Stimulated activated memory B cell treated with anti-CD40 and anti-IgM and Interleukin-4, amounts not matched to agents 10 μg/mL and 1 μg/mL and 100 μg/mL, for 72 hours (primary cell): ENCODE results near the gene MICAL2.
A peak's percentile ranks its signal among the peaks of the same experiment; 100 is the strongest.

ENCODE experiments used
- ATAC-seq: fragments of 150-1000 bp; cut with Tn5 transposase; 2 replicates; pipeline ENCODE4 v1.10.0; 2021
- H3K27ac Mint-ChIP-seq: one replicate; pipeline ENCODE4 v1.8.0; 2022; ENCODE audit warnings: mild to moderate bottlenecking, mixed read lengths
- H3K27me3 Mint-ChIP-seq: one replicate; pipeline ENCODE4 v1.8.0; 2022; ENCODE audit warnings: mixed read lengths
- H3K36me3 Mint-ChIP-seq: one replicate; pipeline ENCODE4 v1.8.0; 2022; ENCODE audit warnings: mixed read lengths
- H3K4me1 Mint-ChIP-seq: one replicate; pipeline ENCODE4 v1.8.0; 2022; ENCODE audit warnings: mixed read lengths
- H3K4me3 Mint-ChIP-seq: one replicate; pipeline ENCODE4 v1.8.0; 2022; ENCODE audit warnings: mild to moderate bottlenecking, moderate library complexity, mixed read lengths
- H3K9me3 Mint-ChIP-seq: one replicate; pipeline ENCODE4 v1.8.0; 2022; ENCODE audit warnings: mixed read lengths

MICAL2 gene

DNA sequence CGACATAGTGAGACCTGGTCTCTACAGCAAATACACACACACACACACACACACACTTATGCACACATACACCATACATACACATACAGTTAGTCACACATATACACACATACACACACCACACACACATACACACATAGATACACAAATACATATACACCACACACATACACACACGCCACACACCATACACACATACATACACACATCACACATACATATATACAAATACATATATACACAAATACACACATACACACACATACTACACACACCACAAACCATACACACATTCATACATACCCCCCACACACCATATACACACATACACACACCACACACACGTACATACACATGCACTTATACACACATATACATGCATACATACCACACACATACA is 57.7 kb downstream of the MICAL2 start:
- Mint-ChIP-seq H3K36me3 (no peaks in the 10 kb centered on the region), H3K27me3 (peaks cover 12% of the 10 kb centered on the region), H3K4me1 (no peaks in the 10 kb centered on the region), H3K4me3 (no peak overlapping the region), H3K9me3 (no peaks in the 10 kb centered on the region), H3K27ac (no peak overlapping the region)
- no peak for ATAC-seq

DNA sequence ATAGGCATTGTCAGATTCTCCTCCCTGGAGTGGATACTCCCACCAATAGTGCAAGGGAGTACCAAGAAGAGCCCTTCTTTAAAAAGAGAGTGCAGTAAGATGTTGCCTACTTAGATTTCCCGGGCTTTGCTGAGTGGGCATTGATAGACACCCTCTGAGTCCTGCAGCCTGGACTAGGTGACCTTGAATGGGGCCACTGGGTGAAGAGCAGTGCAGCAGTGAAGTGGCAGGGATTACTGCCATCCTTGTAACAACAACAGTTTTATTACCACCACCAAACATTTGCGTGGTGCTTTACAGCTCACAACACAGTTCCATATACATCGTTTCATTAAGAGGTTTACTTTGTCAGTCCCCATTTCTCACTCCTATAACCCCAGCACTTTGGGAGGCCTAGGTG is 59.4 kb downstream of the MICAL2 start:
- no peaks in the 10 kb centered on the region for H3K36me3 Mint-ChIP-seq
- H3K4me1 Mint-ChIP-seq = peaks cover 4% of the 10 kb centered on the region
- H3K4me3 Mint-ChIP-seq = no peak overlapping the region
- no peaks in the 10 kb centered on the region for H3K9me3 Mint-ChIP-seq
- H3K27me3 Mint-ChIP-seq = peaks cover 12% of the 10 kb centered on the region
- no peak for ATAC-seq
- no peak overlapping the region for H3K27ac Mint-ChIP-seq

DNA sequence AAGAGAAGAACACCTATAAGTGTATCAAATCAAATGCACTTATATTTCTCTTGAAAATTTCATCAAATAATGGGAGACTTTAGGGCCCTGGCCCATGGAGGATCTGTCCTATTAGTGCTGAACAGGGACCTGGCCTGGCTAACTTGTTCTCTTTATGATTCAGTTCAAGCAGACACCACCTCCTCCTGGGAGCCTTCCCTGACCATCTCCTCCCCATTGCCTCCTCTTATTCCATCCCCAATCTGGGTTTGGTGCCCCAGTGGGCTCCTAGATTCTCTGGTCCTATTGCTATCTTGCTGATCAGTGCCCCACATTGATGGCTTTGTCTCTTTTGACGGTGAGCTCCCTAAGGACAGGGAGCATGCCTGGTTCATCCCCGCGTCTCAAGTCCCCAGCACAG is 60.1 kb downstream of the MICAL2 start:
- H3K27ac Mint-ChIP-seq = no peak overlapping the region
- peaks cover 4% of the 10 kb centered on the region for H3K4me1 Mint-ChIP-seq
- H3K27me3 Mint-ChIP-seq = peaks cover 12% of the 10 kb centered on the region
- no peak overlapping the region for H3K4me3 Mint-ChIP-seq
- no peaks in the 10 kb centered on the region for H3K36me3 Mint-ChIP-seq
- no peaks in the 10 kb centered on the region for H3K9me3 Mint-ChIP-seq
- ATAC-seq = no peak

DNA sequence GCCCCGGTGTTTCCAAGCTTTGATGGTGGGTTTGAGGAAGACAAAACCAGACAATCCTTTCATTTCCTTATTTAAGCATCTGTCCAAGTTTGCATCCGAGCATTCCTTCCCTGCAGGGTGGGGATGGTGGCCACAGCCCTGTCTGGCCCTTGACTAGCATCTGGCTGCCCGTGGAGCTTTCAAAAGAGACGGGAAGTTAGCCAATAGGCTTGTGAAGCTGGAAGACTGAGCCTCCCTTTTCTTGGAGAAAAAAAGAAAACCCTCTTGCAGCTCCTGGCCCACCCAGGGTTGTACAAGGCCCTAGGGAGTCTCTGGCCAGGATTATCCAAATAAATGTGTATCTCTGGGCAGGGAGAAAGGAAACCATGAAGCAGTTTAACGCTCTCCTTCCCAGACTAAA is 60.6 kb downstream of the MICAL2 start:
- no peaks in the 10 kb centered on the region for H3K9me3 Mint-ChIP-seq
- no peak overlapping the region for H3K27ac Mint-ChIP-seq
- peaks cover 4% of the 10 kb centered on the region for H3K4me1 Mint-ChIP-seq
- peaks cover 9% of the 10 kb centered on the region for H3K27me3 Mint-ChIP-seq
- no peak overlapping the region for H3K4me3 Mint-ChIP-seq
- ATAC-seq = no peak
- H3K36me3 Mint-ChIP-seq = no peaks in the 10 kb centered on the region

DNA sequence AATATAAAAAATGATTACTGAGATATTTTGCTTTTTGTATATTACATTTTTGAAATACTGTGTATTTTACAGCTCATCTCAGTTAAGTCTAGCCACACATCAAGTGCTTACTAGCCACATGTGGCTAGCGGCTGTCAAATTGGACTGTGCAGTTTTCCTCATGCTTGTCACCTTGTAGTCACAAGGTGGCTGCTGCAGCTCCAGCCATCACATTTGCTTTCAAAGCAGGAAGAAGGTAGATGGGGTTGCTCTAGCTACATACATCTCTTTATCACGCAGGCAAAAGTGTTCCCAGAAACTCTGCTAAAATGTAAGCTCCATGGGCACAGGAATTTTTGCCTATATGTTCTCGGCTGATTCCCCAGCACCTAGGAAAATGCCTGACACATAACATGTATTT is 61.5 kb downstream of the MICAL2 start:
- Mint-ChIP-seq H3K4me3 (no peak overlapping the region), H3K36me3 (no peaks in the 10 kb centered on the region), H3K9me3 (no peaks in the 10 kb centered on the region), H3K27ac (no peak overlapping the region), H3K27me3 (no peaks in the 10 kb centered on the region), H3K4me1 (peaks cover 4% of the 10 kb centered on the region)
- no peak for ATAC-seq

DNA sequence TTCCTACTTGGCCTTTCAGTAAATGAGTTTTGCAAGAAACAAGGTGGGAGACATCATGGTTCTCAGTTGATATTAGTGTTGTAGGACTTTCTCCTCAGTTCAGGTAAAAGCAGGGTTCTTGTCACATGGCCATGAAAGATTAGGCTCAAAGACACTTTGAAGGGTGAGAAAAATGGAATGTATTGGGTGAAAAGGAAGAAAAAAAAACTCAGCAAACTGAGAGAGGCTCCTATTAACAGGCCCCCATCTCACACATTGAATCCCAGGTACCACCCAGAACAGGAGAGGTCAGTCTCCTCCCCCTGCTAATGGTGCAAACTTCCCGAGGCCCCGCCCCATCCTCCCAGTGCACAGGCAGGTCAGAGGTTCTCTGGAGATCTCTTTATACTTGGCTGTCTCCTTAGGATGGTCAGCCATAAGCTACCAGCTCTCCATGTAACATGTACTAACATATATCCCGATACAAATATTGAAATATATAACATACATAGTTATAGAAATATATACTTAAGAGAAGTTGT is 62.2 kb downstream of the MICAL2 start:
- Mint-ChIP-seq H3K27me3 (no peaks in the 10 kb centered on the region), H3K36me3 (no peaks in the 10 kb centered on the region), H3K9me3 (no peaks in the 10 kb centered on the region), H3K4me3 (no peak overlapping the region), H3K4me1 (peaks cover 4% of the 10 kb centered on the region), H3K27ac (no peak overlapping the region)
- no peak for ATAC-seq

DNA sequence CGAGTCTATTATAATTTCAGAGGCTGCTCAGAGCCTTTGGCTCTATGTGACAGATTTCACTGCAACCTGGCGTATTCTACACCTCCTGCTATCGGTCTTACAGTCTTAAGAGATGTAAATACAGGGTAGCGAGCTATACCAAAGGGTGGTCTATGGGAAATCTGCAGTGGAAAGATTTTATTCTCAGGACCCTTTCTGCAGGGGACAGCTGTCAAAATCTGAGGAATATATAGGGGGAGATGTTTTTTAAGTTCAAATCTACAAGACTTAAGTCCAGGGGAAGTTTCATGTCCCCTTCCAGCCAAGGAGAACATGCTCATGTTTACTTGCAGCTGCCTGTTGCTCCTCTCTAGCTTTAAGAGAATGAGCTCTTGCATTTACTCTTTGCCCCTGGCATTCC is 62.7 kb downstream of the MICAL2 start:
- Mint-ChIP-seq H3K27ac (no peak overlapping the region), H3K4me1 (peaks cover 4% of the 10 kb centered on the region), H3K4me3 (no peak overlapping the region), H3K9me3 (no peaks in the 10 kb centered on the region), H3K27me3 (no peaks in the 10 kb centered on the region), H3K36me3 (no peaks in the 10 kb centered on the region)
- ATAC-seq = no peak

DNA sequence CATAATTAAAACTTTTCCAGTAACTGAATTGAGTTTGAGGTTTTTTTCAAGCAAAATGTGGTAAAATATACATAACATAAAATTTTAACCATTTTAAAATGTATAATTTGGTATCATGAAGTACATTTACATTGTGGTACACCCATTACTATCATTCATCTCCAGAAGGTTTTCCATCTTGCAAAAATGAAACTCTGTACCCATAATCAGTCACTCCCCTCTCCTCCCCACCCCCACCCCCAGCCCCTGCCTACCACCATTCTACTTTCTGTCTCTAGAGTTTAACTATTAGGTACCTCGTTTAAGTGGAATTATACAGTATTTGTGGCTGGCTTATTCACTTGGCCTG is 63.7 kb downstream of the MICAL2 start:
- Mint-ChIP-seq H3K36me3 (no peaks in the 10 kb centered on the region), H3K9me3 (no peaks in the 10 kb centered on the region), H3K4me1 (peaks cover 4% of the 10 kb centered on the region), H3K4me3 (no peak overlapping the region), H3K27me3 (peaks cover 7% of the 10 kb centered on the region), H3K27ac (peak overlapping the region; percentile 77)
- peak; percentile 21 for ATAC-seq

DNA sequence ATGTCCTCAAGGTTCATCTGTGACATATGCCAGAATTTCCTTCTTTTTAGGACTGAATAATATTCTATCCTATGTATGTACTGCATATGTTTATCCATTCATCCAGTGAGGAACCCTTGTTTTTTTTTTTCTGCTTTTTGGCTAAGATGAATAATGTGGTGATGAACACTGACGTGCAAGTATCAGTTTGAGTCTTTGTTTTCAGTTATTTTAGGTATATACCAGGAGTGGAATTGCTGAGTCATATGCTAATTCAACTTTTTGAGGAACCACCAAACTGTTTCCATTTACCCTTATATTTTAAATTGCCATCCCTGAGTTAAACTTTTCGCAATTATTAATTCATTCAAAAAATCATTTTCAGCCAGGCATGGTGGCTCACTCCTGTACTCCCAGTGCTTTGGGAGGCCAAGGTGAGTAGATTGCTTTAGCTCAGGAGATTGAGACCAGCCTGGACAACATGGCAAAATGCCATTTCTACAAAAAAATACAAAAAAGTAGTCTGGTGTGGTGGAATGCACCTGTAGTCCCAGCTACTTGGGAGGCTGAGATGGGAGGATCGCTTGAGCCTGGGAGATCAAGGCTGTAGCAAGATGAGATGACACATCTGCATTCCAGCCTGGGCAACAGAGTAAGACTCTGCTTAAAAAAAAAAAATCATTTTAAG is 64.2 kb downstream of the MICAL2 start:
- no peak overlapping the region for H3K4me3 Mint-ChIP-seq
- H3K36me3 Mint-ChIP-seq = no peaks in the 10 kb centered on the region
- peak; percentile 73 for ATAC-seq
- H3K27me3 Mint-ChIP-seq = peaks cover 12% of the 10 kb centered on the region
- no peaks in the 10 kb centered on the region for H3K9me3 Mint-ChIP-seq
- H3K4me1 Mint-ChIP-seq = peaks cover 4% of the 10 kb centered on the region
- peak overlapping the region; percentile 77 for H3K27ac Mint-ChIP-seq

DNA sequence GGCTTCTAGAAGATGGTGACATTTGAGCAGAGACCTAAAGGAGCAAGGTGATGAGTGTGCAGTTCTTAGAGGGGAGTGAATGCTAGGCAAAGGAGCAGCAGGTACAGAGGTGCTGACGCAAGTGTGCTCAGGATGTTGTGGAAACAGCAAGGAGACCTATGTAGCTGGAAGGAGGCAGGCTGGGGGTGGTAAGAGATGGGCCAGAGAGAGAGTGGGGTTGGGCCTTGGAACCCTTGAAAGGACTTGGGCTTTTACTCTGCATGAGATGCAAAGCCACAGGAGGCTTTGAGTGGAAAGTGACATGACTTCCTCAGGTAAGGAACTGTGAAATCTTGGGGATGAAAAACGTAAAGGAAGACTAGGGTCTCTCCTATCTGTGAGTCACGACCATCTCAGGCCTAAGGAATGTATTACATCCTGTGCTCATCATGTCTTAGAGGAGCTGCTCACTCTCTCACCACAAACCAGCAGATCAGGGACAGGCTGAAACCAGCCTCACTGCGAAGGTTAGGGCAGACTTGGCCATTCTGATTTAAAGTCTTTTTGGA is 65.4 kb downstream of the MICAL2 start:
- peaks cover 4% of the 10 kb centered on the region for H3K4me1 Mint-ChIP-seq
- H3K9me3 Mint-ChIP-seq = no peaks in the 10 kb centered on the region
- no peaks in the 10 kb centered on the region for H3K36me3 Mint-ChIP-seq
- H3K27me3 Mint-ChIP-seq = peaks cover 23% of the 10 kb centered on the region
- H3K27ac Mint-ChIP-seq = peak overlapping the region; percentile 77
- no peak overlapping the region for H3K4me3 Mint-ChIP-seq
- no peak for ATAC-seq

DNA sequence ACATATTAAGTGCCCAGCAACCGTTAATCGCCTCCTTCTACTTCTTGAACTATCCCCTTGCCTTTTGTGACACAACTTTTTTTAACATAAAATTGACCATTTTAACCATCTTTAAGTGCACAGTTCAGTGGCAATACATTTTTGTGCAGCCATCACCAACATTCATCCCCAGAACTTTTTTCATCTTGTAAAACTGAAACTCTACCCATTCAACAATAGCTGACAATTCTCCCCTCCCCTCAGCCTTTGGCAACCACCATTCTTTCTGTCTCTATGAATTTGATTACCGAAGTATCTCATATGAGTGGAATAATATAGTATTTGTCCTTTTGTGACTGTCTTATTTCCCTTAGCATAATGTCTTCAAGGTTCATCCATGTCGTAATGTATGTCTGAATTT is 66.0 kb downstream of the MICAL2 start:
- Mint-ChIP-seq H3K4me3 (no peak overlapping the region), H3K4me1 (peaks cover 4% of the 10 kb centered on the region), H3K9me3 (no peaks in the 10 kb centered on the region), H3K36me3 (no peaks in the 10 kb centered on the region), H3K27me3 (peaks cover 23% of the 10 kb centered on the region), H3K27ac (no peak overlapping the region)
- ATAC-seq = no peak

DNA sequence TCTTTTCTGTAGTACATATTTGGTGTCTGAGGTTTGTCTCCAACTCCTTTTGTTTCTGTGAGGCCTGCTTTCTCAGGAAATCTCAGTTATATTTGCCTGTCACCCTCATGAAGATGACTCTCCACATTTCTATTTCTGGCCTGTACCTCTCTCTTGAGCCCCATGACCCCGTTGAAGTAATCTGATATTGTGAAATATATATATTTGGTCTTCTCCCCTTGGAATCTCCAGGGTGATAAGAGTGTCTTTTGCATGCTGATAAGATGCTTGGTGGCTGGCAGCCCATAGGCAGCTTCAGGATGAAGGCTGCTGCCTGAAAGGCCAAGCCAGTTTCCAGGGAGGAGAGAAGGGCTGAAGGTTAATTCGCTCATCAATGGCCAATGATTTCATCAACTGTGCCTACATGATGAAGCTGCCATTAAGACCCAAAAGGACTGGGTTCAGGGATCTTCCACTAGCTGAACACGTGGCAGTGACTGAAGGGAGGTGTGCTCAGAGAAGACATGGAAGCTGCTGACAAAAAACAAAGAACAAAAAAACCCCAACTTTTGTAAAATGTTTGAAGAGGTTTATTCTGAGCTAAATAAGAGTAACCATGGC is 67.4 kb downstream of the MICAL2 start:
- Mint-ChIP-seq H3K9me3 (no peaks in the 10 kb centered on the region), H3K27ac (no peak overlapping the region), H3K27me3 (peaks cover 23% of the 10 kb centered on the region), H3K4me3 (no peak overlapping the region), H3K4me1 (peaks cover 4% of the 10 kb centered on the region), H3K36me3 (no peaks in the 10 kb centered on the region)
- no peak for ATAC-seq

DNA sequence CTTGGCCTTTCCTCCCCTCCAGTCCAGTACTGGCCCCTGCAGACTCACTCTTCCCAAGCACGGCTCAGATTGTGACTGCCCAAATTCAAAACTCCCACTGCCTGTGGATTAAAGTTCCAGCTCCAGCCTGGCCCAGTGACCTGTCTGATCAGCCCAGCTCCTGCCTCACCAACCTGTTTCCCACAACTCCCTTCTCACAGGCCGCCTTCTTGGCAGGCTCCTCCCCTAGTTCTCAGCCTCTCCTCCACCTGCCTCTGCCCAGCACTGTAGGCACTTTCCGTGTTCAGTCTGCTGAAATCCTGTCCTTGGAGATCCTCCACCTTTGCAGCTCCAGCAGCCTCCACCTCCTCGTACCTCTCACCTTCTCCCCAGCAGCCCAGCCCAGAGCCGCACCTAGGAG is 68.6 kb downstream of the MICAL2 start:
- no peak for ATAC-seq
- H3K4me3 Mint-ChIP-seq = no peak overlapping the region
- no peaks in the 10 kb centered on the region for H3K36me3 Mint-ChIP-seq
- no peaks in the 10 kb centered on the region for H3K9me3 Mint-ChIP-seq
- H3K4me1 Mint-ChIP-seq = peaks cover 4% of the 10 kb centered on the region
- H3K27me3 Mint-ChIP-seq = peaks cover 23% of the 10 kb centered on the region
- no peak overlapping the region for H3K27ac Mint-ChIP-seq

DNA sequence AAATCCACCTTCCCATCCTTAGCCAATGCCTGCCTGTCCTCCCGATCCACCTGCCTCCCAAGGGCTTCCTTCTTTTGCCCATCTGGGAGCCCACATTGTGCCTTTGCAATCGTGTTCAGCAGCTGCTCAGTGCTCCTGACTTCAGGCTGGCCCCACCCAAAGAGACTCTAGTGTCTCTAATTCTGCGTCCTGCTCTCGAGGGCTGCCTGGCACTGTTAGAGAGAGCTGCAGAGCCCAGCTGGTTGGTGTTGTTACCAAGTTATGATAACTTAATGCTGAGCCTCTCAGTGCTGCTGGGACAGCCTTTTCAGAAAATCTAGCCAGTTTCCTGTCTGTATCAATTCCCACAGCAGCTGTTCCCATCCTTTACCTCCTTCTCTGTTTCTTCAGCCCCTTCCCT is 69.1 kb downstream of the MICAL2 start:
- Mint-ChIP-seq H3K4me3 (no peak overlapping the region), H3K9me3 (no peaks in the 10 kb centered on the region), H3K27me3 (peaks cover 23% of the 10 kb centered on the region), H3K36me3 (no peaks in the 10 kb centered on the region), H3K27ac (no peak overlapping the region), H3K4me1 (peaks cover 3% of the 10 kb centered on the region)
- ATAC-seq = no peak

DNA sequence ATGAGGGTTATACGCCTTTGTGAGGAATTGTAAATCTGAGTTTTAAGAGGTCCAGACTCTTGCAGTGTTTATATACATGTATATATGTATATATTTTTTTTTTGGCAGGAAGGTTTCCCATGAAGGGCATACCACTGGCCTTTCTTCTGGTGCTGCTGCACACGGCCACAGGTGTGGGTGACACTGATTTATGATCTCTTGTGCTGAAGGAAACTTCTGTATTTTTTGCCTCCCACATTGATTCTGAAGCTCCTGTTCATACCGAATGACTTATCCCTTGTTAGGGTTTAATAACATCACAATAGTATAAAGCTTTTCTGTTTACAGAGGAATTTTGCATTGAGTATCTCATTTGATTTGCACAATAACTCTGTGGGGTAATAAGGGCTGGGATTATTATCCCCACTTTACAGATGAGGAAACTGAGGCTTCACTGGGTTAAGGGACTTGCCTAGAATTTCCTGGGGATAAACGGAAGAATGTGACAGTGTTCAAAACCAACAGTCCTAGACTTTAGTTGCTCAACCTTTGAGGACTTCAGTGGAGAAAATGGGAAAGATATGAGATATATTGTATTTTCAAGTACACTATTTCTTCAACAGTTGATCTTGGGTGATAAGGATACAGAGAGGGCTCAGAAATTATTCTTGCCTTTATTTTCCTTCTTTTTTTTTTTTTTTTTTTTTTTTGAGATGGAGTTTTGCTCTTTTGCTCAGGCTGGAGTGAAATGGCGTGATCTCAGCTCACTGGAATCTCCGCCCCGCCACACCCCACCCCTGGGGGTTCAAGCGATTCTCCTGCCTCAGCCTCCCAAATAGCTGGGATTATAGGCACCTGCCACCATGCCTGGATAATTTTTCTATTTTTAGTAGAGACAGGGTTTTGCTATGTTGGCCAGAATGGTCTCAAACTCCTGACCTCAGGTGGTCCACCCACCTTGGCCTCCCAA is 70.1 kb downstream of the MICAL2 start:
- no peak overlapping the region for H3K4me3 Mint-ChIP-seq
- H3K9me3 Mint-ChIP-seq = no peaks in the 10 kb centered on the region
- no peaks in the 10 kb centered on the region for H3K4me1 Mint-ChIP-seq
- no peak for ATAC-seq
- H3K36me3 Mint-ChIP-seq = no peaks in the 10 kb centered on the region
- no peak overlapping the region for H3K27ac Mint-ChIP-seq
- H3K27me3 Mint-ChIP-seq = peaks cover 23% of the 10 kb centered on the region
